GM12801 (cell line): Measurements from ENCODE around the gene DUS2.

Experiments used
- TF ChIP-seq, protein P1 (sequence below): IDR thresholded peaks from one replicate; pipeline ENCODE4 v1.5.1; 2011; ENCODE audit warnings: control low read depth; ENCODE audit not compliant: insufficient read length; ENCODE audit errors: extremely low read depth

DUS2 gene

DNA sequence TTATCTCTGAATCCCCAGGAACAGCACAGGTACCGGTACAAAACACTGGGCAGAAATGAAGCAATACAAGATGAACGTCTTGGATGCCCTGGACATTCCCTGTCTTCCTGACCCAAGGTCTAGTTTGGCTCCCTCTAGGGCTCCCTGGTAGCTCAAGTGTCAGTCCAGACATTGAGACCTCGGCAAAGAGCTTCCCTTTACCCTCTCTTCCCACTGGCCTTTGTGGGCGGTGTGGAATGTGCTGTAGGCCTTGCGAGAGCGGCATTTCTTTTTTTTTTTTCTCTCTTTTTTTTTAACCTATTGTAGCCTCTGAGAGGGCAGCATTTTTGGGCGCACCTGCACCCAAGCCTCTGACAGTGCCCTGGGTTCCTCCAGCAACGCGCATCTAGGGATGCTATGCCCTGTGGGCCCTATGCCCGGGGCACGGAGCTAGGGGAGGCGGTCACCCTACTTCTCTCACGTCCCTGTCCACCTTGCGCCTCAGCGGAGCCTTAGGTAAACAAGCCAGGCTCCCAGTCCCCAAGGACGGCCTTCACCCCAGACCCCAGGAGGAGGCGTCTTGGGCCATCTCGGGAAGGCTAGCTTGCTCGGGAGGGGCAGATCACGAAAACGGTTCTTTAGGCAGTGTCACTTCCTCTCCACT is 60.9 kb downstream of the DUS2 start:
- TF ChIP-seq, protein P1, sequence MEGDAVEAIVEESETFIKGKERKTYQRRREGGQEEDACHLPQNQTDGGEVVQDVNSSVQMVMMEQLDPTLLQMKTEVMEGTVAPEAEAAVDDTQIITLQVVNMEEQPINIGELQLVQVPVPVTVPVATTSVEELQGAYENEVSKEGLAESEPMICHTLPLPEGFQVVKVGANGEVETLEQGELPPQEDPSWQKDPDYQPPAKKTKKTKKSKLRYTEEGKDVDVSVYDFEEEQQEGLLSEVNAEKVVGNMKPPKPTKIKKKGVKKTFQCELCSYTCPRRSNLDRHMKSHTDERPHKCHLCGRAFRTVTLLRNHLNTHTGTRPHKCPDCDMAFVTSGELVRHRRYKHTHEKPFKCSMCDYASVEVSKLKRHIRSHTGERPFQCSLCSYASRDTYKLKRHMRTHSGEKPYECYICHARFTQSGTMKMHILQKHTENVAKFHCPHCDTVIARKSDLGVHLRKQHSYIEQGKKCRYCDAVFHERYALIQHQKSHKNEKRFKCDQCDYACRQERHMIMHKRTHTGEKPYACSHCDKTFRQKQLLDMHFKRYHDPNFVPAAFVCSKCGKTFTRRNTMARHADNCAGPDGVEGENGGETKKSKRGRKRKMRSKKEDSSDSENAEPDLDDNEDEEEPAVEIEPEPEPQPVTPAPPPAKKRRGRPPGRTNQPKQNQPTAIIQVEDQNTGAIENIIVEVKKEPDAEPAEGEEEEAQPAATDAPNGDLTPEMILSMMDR, result no peak

DNA sequence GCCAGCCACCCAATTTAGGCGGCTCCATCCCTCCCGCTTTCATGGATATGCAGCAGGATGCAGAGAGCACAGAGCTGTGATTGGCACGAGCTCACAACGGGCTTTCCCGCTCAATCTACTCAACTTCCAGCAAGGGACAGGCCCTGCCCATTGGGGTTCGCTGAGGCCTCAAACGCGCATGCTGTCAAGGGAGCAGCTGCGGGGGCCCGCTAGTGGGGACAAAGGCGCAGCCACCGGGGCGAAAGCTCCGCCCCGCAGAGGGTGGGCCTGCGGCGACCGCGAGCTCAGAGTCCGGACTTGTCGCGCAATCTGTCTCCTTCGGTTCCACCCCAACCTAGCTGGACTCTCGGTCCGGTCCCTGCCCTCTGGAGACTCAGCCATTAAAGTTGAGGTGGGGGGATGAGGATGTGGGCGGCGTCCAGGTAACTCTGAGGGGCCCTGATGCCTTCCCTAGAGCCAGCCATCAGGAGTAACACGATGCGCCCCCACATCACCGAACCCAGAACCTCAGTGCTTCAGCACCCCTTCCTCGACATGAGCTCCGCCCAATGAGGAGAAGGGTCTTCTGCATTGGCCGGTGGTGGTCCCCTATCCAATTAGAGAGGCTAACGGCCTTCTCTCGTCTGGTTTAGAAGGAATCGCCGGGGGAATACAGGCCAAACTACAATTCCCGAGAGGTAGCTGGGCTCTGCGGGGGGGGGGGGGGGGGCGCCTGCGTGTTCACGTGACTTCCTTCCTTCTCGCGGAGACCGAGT is 61.6 kb downstream of the DUS2 start:
- TF ChIP-seq, protein P1, result no peak

GRCh38 chr16:68085259-68086071 is 62.4 kb downstream of the DUS2 start, which contains the start of gene NFATC3:
NFATC3 (plus strand) TSS chr16:68085370; CDS start chr16:68085682, 312 bp downstream.
- TF ChIP-seq, protein P1, result no peak

DNA sequence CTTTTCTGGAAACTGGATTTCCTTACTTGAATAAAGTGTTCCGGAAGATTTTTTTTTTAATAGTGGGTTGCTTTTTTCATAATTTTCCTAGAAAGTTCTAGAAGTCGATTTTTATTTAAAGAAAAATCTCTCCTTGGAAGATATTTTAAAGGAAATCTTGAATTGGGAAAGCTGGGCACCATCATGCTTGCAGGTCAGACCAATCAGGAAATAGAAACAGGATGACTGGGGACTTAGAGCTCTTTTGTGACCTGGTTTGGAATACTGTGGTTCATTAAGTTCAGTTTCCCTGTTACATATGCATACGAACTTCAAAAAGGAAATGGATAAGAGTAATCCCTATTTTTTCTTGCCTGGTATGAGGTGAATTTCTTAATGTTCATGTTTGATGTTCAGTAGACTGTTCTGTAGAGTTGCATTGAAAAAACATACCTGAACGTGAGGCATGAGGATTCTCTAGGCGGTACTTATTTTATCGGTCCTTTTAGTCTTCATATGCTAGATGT is 63.3 kb downstream of the DUS2 start:
- TF ChIP-seq, protein P1, result no peak

DNA sequence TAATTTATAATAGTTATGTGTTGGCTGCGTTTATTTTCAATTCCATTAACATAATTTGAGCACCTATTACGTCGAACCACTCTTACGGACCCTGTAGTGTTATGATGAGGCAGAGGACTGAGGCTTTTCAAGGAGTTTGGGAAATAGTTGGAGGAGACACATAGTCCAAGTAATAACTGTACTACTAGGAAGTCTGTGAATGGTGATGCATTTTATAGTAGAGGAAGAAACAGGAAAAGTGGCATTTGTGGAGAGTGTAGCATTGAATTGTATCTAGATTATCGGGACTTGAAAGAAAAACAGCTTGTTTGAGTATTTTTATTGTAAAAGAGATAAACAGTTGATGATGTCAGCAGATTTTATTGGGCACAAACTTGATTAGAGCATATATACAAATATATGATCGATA is 63.8 kb downstream of the DUS2 start:
- TF ChIP-seq, protein P1, result no peak

DNA sequence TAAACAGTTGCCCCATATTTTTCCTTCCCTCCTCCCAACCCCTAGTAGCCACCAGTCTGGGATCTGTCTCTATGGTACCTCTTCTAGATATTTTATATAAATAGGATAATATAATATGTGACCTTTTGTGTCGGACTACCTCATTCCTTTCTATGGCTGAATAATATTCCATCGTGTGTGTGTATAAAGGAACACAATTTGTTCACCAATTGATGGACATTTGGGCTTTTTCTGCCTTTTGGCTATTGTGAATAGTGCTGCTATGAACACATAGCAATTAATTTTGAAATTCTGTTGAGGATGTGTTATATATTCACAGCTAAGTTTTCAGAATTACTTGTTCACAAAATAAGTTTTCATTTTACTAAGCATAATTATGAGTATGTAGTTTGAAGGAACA is 64.6 kb downstream of the DUS2 start:
- TF ChIP-seq, protein P1, result no peak
